Stimulated activated CD8-positive, alpha-beta memory T cell treated with anti-CD3 and anti-CD28 coated beads, Interleukin-15, amount 100 ng/mL, for 1 hour (primary cell): ENCODE data around the gene SDSL.

Experiments used
- DNase-seq: peaks from one replicate; pipeline ENCODE4 v3.0.0-alpha.2; 2020; ENCODE audit warnings: low read depth

Gene SDSL

DNA sequence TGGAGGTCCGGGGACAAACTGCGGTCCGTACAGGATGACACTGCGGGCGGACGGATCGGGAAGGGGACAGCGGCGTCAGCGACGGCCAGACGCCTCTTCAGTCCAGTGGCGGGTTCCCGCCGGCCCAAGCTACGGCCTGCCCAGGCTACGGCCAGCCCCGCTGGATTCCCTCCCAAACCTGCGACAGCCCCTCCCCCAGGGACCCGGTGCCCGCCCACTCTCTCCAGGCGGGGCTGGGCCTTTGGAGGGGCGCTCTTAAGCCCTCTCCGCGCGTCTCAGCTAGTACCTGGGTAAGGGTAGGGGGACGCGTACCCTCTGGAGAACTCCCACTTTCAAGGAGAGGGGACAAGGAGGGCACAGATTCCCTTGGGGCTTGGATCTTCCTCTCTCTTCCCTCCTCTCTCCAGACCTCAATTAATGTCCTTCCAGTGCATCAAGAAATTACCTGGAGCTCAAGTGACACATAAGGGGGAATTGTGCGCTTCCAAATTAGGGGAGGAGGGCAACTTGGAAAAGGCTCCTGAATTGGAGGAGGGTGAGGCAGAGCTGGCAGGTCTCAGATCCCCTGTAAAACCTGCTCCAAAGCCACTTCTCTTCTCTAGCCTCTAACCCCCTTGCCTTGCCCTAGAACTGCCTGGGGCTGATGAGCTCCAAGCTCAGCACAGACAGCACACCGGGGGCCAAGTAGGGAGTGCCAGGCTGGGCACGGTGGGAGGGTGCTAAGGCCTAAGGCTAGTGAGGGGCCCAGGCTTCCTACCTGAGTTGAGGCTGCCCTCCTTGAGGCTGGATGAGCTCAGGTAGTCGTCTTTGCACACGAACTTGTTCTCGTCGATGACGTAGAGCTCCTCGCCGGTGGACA, 46.4 kb downstream of the SDSL start:
- DNase-seq: no peak

DNA sequence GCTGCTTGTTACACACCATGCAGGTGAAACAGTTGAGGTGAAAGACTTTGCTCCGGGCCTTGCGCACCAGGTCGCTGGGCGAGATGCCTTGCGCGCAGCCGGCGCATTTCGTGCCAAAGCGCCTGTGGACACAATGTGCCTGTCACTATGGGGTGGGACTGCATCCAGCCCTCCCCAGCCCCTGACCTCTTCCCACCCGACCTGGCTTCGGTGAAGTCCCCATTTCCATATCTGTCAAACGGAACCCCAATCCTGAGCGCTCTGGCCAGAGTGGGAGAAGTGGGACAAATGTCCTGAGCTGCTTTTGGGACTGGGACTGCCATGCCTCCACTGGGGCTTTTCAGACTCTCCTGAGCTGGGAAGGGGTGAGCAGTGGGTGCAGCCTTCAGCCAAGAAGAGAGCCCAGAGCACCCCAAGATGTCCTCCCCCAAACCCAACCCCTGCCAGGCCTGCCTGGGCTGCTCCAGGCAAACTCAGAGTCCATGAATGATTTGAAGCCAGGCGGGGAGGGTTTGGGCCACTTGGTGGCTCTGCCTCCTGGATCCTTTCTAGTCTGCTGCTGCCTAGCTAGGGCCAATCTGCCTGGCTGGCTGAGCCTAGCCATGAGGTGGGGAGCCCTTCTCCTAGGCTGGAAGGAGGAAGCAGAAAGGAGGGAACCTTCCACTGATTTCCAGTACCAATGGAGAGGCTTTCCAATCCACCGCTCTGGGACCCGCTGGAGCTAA, 47.2 kb downstream of the SDSL start:
- DNase-seq: no peak

DNA sequence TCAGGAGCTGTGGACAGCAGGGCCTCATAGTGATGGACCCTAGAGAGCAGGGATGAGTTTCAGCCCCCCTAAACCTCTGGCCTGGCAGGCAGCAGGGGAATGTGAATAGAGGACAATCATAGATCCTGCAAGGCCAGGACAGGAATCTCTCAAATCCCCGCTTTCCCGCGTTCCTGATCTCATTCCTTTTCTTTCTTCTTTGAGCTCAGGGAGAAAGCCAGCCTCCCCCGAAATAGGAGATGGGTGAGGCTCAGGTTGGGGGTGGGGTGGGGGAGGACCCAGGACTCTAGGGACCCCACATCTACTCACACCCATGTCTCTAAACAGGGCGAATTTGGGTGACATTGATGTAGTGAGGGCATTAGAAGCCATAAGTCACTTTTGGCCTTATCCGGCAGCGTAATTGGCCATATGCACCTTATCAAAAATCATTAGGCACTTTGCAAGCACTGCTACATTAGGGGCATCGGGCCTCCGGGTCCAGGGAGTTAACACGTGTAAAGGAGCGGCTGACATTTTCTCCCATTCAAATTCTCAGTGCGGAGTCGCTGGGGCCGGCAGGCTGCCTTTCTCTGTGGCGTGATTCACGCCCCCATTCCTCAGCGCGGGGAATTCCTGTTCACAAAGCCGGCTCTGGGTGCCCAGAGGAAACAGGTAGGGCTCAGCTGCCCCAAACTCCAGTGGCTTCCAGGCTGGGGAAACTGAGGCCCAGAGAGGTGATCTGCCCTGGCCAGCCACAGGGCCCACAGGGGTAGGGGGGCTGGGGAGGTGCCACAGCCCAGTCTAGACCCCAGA, 48.0 kb downstream of the SDSL start:
- DNase-seq: no peak

- DNase-seq: no peak
These were observed 48.9 kb downstream of the SDSL start for GRCh38 chr12:113470871-113471618.

DNA sequence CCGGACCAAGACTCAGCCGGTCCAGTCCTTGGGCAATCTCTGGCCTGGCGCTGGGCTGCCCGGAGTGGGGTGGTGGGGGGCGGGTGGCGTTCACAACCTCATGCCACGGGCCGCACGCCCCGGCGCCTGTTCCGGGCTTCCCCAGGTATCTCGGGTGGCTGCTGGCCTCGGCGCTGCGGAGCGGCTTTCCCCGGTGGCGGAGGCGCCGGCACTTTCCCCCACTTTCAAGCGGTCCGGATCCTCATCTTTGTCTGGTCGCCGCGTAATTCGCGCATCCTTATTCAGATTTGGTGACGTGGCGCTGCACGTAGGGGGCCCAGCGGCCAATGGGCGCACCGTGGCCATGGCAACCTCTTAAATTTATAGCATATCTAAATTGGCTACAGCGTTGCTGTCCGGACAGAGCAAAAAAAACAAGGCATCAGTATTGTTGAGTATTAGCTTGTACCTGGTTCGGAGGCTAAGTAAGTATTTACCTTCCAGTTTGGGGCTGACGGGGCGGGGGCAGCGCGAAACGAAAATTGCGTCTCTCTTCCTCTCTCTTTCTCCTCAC, 49.5 kb downstream of the SDSL start, which contains the start of gene LHX5:
TSS of gene LHX5 (minus strand) at position 253 of the 553 bp plus-strand sequence. CDS start 373 bp downstream, outside the sequence.
- DNase-seq: no peak

DNA sequence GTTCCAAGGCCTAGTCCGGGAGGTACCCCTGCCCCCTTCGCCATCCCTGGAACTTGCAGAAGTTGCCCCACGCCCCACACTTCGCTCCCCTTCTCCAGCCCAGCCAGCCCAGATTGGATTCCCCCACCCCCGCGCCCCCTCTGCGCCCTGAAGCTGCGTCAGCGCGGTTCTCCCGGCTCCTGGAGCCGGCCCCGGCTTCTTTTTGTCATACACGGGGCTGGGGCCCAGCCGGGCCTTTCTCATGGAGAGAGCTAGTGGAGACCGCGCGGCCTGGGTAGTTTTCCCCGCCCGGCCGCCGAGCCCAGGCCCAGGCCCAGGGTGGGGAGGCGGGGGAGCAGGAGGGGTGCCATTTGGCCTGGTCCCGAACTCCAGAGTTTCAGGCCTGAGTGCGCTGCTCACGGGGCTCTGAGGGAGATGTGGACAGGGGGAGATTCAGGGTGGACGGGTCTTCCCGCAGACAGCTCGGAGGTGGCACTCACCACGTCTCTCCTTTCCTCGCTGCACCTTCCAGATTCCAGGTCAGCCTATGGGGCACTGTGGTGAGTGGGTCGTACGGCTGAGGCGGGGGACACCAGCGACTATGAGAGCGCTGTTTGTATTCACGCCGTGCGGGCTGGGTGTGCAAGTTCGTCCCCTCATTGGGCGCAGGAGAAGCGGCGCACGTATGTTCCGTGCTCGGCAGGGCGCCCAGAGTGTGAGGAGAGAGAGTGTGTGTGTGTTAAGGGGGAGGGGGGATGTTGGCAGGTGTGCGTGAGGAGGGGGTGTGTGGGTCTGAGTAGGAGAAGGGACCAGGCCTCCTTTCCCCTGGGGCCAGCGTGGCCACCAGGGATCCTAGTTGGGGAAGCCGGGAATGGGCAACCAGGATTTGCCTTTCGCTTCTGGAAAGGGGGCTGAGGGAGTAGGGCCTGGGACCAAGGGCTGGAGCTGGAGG, 50.3 kb downstream of the SDSL start:
- DNase-seq: no peak

GRCh38 chr12:113473400-113473799, 51.2 kb downstream of the SDSL start:
- DNase-seq: no peak

- DNase-seq: no peak
These were observed 51.8 kb downstream of the SDSL start for GRCh38 chr12:113473942-113474341.

DNA sequence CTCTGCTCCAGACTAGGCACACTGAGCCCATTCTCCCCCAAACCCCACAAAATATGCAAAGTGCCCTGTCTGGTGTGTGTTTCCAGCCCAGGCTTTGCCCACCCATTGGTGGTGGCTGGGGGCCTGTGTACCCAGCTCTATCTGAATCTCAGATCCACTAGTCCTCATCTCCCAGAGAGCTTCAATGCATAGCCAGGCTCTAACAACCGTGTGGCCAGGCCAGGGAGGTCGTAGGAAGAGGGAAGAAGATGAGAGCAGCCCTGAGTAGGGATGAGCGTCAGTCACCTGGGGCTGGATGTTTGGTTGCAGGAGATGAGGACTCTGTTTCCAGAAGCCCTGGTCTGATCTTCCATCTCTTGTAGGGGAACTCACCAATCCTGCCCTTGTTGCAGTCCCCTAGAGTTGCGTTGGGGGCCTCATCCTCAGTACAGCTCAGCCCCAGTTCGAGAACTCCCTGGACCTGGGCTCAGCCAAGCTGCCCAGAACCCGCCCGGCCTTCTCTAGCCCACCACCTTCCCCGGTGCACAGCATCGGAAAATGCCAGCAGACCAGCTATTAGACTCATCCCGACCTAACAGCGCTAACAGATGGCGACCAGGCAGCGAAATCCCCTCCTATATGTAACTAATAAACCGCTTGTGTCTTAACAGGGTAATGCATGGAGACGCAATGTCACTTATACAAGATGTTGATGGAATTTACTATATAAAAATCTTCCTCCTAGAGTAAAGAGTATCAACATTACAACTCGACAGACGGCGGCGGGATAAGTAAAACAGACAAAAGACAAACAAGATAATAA, 52.7 kb downstream of the SDSL start:
- no peak for DNase-seq

- DNase-seq: no peak
These were observed 53.4 kb downstream of the SDSL start for GRCh38 chr12:113475451-113476175.

DNA sequence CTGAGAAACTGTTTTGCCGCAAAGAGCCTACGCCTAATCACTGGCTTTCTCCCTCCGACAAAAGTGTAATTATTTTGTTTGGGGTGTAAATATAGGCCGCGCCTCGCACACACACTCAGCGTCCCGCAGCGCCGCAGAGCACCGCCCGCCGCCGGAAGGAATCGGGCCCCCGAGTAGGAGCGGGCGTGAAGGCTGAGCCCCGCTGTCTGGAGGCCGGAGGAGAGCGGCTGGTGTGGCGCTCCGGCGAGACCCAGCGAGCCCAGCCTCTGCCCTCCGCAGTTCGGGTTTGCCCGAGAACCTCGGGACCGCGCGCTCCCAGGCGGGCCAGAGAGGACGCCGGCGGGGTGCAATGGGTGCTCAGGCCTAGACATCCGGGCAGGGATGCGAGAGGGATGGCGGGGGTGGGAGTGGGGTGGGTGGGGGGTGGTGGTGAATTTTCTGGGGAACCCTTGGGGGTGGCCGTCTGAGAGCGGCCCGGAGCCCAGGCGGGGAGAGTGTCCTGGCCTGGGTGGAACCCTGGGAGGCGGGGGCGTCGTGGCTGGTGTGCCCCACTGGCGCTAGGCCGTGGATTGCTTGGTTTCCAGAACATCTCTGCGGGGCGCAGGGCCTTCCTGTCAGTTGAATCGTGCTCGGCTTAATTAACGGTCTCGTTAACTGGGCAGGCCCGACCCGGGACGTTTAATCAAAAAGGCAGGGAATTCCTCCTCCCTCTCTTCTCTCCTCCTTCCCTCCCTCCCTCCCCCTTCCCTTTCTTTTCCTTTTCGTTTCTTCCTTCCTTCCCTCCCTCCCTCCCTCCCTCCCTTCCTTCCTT, 54.2 kb downstream of the SDSL start:
- DNase-seq: no peak

DNA sequence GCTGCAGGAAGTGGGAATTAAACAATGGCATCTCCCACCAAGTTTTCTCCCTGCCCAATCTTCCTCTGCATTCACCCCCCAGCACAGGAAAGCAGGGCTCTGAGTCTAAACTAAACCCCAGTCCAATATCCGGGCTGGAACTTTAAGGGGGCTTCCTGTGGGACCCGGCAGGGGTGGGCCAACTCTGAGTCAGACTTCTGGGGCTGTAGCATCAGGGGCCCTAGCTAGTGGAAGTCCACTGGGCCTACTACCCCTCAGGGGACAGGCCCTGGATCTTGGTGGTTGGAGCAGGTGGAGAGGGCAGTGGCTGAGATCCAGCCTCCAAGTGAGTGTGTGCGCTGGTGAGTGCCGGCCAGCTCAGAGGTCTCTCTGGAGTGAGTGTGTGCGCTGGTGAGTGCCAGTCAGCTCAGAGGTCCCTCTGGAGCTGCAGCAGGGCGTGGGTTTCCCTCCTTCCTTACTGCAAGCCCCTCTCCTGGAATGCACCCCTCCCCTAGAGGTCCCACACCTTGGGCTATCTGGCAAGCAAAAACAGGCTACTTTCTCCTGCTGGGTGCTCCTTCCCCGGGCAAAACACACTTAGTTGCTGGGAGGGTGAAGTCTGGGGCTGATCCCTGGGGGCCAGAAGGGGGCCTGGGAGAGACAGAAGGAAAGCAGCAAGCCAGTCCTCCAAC, 55.1 kb downstream of the SDSL start:
- DNase-seq: no peak

DNA sequence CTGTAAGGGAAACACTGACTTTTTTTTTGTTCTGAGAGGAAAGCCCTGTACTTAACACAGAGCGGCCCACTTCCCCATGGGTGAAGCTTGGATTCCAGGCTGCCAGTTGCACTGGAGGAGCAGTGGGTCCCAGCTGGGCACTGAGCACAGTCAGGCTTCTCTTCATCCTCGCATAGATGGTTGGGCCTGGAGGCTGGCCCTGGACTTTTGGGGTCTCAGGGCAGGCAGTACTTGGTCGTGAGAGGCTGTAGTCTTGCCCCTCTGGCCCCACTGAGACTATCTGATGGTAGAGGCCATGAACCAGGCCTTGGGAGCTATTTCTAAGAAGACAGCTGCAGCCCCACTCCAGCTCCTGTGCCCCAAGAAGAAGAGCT, 55.6 kb downstream of the SDSL start:
- DNase-seq: no peak

- no peak for DNase-seq
These were observed 56.3 kb downstream of the SDSL start for GRCh38 chr12:113478351-113479011.

DNA sequence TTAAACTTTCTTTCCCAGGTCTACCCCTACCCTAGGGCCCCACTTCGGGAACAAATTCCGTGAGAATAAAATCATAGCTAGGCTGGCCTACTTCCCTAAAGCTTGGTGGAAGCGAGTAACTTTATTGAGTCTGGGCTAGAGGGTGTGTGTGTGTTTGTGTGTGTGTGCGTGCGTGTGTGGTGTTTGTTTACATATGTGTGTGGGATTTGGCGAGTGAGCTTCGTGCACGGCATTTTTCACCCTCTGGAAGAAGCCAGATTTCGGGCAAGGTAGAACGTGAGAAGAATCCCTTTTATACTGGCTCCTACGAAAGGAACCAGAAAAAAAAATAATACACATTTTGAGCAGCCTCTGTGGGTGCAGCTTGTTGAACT, 57.0 kb downstream of the SDSL start:
- no peak for DNase-seq

DNA sequence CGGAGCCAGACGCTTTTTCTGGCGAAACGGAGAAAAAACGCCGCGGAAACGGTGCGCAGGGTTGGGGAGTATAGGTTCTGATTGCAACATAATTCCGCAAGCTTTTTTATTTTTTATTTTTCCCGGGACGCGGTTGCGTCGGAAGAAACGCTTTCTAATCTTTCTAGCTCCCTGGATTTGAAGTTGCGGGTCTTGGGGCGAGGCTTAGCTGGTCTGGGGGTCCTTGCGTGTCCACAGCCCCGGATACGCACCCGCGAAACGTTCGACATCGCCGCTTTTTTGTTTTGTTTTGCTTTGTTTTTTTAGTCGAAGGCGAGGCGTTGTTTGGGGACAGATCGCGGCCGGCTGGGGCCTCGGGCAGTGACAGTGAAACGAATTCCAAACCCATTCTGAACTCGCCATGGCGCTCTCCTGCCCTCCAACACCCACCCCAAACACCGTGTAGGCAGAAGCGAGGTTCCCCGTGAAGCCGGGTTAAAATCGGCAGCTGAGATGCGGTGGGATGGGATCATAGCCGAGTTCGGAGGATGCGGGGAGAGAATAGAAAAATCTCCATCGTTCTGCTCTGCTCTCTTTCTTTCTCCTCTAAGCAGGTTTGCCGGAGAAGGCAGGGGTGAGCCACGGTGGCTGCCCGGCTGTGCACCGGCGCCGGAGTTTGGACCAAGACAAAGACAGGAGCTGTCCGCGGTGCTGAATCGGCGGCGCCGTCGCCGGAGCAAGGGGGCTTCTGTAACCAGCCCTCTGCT, 57.6 kb downstream of the SDSL start:
- no peak for DNase-seq
